Lower leg skin (tissue), 4 donors: Measurements from ENCODE around the gene SWI5. TPM values are rescaled to one million over a fixed set of nuclear protein-coding genes. Genes with fewer than 3 reads are reported as not detected.

ENCODE experiments used
- DNase-seq, 2 donors: peaks; one replicate each; pipeline ENCODE4 v3.0.0-alpha.2; 2019; ENCODE audit warnings: low spot score in 2 of 2
- H3K4me3 ChIP-seq: fragments of 200-600 bp; sonication (generic); 2 replicates; pipeline ENCODE4 v1.5.1; 2017; ENCODE audit warnings: mild to moderate bottlenecking, low read depth; ENCODE audit not compliant: poor library complexity, severe bottlenecking
- POLR2A ChIP-seq, 2 donors: fragments of 450-650 bp; IDR thresholded peaks; one replicate each; pipeline ENCODE4 v1.6.1; 2016 to 2017; ENCODE audit warnings: antibody characterized with exemption in 2 of 2, mild to moderate bottlenecking in 1 of 2, moderate library complexity in 1 of 2
- WGBS, 2 donors: methylation state at CpG; one replicate each; pipeline ENCODE4 v1.1.5; 2018; 5-methylcytosine and 5-hydroxymethylcytosine counted together
- intact Hi-C: fragments of 100-400 bp; cut with DNase I; formaldehyde crosslinking; loops from one replicate; pipeline ENCODE4 v1.15.0; 2023; ENCODE audit warnings: low total_unique reads
- total RNA-seq, 4 donors: library from RNA; depleted of rRNA; stranded (reverse); fragments of >200 nt; gene quantifications; one replicate each; pipeline ENCODE4 v1.1.0, GENCODE V29; 2016
- TF ChIP-seq, protein P1 (sequence below), 3 donors: fragments of 450-650 bp; IDR thresholded peaks; one replicate each; pipeline ENCODE4 v1.5.1; 2016; ENCODE audit warnings: antibody characterized with exemption in 3 of 3, mild to moderate bottlenecking in 3 of 3, moderate library complexity in 2 of 3

The SWI5 gene
- total RNA-seq, 4 donors from 2014 or later: 12.3 to 31.1 (median 24.8) TPM

DNA sequence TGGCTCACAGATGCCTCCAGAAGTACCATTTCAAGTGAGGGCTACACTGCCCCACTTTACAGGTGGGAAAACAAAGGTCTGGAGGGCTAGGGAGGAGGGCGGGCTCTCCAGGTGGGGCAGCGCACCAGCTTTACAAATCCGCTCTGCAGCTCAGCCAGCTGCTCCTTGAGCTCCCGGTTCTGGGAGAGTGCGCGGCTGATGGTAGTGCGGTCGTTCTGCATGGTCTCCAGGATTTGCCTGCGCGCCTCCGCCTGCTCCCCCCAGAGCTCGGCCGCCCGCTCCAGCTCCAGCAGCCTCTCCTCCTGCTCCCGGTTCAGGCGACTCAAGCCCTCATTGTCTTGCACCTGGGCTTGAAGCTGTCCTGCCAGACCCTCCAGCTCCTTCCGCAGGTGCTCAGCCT, 15.7 kb upstream of the SWI5 start:
- no peak for DNase-seq
- TF ChIP-seq POLR2A (IDR thresholded peaks at IDR 0.05): no peak
- TF ChIP-seq, protein P1, sequence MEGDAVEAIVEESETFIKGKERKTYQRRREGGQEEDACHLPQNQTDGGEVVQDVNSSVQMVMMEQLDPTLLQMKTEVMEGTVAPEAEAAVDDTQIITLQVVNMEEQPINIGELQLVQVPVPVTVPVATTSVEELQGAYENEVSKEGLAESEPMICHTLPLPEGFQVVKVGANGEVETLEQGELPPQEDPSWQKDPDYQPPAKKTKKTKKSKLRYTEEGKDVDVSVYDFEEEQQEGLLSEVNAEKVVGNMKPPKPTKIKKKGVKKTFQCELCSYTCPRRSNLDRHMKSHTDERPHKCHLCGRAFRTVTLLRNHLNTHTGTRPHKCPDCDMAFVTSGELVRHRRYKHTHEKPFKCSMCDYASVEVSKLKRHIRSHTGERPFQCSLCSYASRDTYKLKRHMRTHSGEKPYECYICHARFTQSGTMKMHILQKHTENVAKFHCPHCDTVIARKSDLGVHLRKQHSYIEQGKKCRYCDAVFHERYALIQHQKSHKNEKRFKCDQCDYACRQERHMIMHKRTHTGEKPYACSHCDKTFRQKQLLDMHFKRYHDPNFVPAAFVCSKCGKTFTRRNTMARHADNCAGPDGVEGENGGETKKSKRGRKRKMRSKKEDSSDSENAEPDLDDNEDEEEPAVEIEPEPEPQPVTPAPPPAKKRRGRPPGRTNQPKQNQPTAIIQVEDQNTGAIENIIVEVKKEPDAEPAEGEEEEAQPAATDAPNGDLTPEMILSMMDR (IDR thresholded peaks at IDR 0.05): no peak
- no peak overlapping the region for H3K4me3 ChIP-seq
- WGBS, 2 donors: 94 to 95% methylated on average over 17 of the region's 17 CpGs
- intact Hi-C loops: no loop called here

DNA sequence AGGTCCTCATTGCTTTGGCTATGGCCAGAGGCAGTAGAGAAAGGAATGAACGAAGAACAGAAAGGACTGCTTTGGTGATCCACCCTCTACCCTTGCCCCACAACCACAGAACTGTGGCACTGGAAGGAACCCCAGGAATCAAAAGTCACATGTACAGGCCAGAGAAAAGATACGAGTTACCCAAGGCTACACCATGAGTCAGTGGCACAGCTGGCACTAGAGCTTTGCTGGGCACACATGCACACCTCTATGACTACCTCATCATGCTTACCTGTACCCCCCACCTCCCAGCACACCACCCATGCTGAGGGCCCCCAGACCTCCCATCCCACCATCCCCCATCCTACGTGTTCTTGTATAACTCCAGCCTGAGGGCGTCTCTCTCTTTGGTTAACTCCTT, 13.4 kb upstream of the SWI5 start:
- H3K4me3 ChIP-seq: no peak overlapping the region
- 48 to 59% methylated on average over 4 of the region's 4 CpGs for WGBS, 2 donors
- no peak for TF ChIP-seq POLR2A (IDR thresholded peaks at IDR 0.05)
- intact Hi-C loops: no loop called here
- no peak for DNase-seq

DNA sequence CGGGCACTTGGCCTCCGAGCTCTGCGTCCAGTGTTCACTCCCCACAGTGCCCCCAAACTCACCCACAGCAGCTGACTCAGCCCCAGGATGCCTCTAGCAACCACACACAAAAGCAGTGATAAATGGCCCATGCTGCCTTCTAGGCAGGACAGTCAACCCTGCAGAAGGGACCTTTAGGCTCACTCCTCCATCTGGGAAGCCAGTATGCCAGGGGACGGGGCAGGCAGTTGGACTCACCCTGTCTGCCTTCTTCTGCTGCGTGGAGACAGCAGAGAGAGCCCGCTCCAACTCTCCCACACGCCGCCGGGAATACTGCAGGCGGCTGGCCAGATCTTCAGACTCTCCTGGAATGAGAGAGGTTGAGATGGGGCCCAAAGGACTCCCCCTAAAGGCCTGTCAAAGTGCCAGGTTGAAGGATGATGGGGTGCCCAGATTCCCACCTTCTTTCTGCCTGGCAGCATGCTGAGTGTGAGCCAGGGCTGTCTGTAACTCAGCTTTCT, 10.7 kb upstream of the SWI5 start:
- intact Hi-C loops: no loop called here
- WGBS, 2 donors: 85 to 91% methylated on average over 6 to 10 of the region's 10 CpGs
- H3K4me3 ChIP-seq: no peak overlapping the region
- no peak for DNase-seq
- no peak for TF ChIP-seq POLR2A (IDR thresholded peaks at IDR 0.05)
- TF ChIP-seq, protein P1 (IDR thresholded peaks at IDR 0.05): no peak

DNA sequence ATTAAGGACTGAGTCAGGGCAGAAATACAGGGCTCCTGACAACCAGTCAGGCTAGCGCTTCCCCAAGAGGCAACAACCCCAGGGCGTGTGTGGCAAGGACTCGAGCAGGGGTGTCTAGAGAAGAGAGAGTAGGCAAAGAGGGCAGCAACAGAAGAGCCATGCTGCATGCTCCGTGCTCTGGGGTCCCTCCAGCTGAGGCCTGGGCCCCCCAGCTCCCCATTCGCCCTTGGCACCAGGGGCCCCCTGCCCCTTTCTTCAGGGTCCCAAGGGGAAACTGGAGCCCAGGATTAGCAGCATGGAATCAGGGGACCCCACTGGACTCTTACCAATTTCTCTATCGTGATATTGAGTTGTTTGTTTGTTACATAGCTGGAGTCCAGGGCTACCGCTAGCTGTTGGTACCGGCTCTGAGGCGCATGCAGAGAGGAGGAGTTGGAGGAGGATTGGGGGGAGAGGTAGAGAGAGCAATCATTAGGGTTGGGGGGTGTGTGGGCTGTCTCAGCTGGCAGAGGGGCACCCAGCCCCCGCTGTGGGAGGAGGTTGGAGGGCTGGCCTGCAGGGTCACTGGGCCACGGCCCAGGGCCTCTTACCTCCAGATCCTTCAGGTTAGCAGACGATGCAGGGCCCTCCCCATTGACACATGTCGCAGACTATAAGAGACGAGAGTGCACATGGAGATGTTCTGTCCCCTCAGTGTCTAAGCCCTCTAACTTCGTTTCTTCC, 9.0 kb upstream of the SWI5 start:
- no peak overlapping the region for H3K4me3 ChIP-seq
- 90 to 94% methylated on average over 15 of the region's 15 CpGs for WGBS, 2 donors
- intact Hi-C loops: no loop called here
- no peak for DNase-seq
- TF ChIP-seq POLR2A (IDR thresholded peaks at IDR 0.05): no peak
- TF ChIP-seq, protein P1 (IDR thresholded peaks at IDR 0.05): no peak

DNA sequence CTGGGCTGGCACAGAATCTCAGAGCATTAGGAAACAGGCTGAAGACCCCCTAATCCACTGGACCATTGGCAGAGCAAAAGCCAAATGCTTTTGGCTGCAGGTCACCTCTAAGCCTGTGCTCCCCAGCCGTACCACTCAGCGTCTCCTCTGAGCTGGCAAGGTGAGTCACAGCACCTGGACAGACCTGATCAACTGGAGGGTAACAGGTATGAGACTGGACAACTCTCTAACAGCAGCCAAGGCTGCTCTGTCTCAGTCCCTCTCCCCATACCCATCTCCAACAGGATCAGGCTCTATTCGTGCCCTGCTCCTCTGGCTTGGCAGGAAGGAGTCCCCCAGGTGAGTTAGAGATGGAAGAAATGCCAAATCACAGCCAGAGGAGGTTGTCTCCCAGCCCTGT, 5.0 kb upstream of the SWI5 start:
- no peak overlapping the region for H3K4me3 ChIP-seq
- 62 to 76% methylated on average over 3 of the region's 3 CpGs for WGBS, 2 donors
- intact Hi-C loops: no loop called here
- no peak for TF ChIP-seq POLR2A (IDR thresholded peaks at IDR 0.05)
- TF ChIP-seq, protein P1 (IDR thresholded peaks at IDR 0.05): no peak
- DNase-seq: no peak

DNA sequence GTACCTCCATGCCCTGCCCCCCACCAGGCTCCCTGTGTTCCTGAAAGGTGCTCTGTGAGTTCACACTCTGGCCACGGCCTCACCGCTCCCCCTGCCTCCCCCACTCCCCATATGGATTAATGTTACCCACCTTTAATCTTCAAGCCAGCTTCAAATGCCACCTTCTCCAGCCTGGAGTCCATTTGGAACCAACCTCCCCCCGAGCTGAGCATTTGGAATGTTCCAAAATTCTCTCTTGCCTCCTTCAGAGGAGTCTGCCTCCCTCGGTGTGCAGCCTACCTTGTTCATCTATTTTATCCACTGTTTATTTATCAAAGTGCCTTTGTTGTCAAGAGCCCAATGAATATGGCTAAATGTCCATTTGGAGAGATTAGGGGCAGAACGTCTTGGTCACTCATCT, 4.6 kb upstream of the SWI5 start:
- TF ChIP-seq, protein P1 (IDR thresholded peaks at IDR 0.05): no peak
- TF ChIP-seq POLR2A (IDR thresholded peaks at IDR 0.05): no peak
- intact Hi-C loops: no loop called here
- H3K4me3 ChIP-seq: no peak overlapping the region
- 76 to 81% methylated on average over 5 of the region's 5 CpGs for WGBS, 2 donors
- DNase-seq: no peak
